Inferior parietal cortex (tissue), 1 donor: ENCODE results near the gene HINT3.
"Not testable (repeated sequence)": the region's sequence is repeated elsewhere in the genome, so short reads cannot be mapped to it uniquely, and the experiment has no call there.

Experiments
- DNase-seq: peaks from one replicate; pipeline ENCODE4 v3.0.0-alpha.2; 2016; ENCODE audit errors: extremely low spot score

HINT3 gene

GRCh38 chr6:125939791-125940190 is 16.8 kb upstream of the HINT3 start:
- no peak for DNase-seq

DNA sequence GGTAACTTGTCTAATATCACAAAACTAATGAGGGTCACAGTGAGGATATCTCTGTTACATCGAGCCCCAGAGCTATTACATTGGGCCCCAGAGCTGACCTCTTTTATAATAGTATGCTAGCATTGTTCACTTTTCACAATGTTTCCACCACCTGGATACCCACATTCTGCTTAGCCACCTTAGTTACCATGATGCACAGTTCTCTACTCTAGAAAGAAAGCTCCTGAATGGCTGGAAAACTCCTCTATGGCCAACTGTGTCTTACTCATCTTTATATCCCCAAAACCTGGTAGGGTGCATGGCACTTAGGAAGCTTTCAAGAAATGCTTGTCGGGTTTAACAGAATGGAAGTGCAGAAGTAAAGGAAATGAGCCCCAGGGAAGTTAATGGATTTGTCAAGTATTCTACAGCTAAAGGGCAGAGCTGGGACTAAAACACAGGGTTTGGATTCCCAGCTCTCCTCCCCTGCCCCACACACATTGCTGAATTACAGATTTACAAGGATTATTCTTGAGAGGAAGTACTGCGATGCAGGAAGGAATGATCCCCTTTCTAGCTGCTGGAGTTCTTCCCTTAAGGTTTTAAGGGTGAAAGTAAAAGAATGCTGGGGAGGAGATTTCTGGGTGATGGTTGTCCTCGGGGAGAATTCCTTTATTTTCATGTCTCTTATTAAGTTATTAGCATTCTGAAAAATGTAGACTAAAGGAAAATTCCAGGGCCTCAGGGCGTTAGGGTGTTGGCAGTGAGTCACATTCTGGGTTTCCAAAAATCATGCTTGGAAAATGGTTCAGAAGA is 16.1 kb upstream of the HINT3 start:
- no peak for DNase-seq

GRCh38 chr6:125942672-125943527 is 13.7 kb upstream of the HINT3 start:
- DNase-seq = no peak

GRCh38 chr6:125943528-125944433 is 12.8 kb upstream of the HINT3 start:
- no peak for DNase-seq

DNA sequence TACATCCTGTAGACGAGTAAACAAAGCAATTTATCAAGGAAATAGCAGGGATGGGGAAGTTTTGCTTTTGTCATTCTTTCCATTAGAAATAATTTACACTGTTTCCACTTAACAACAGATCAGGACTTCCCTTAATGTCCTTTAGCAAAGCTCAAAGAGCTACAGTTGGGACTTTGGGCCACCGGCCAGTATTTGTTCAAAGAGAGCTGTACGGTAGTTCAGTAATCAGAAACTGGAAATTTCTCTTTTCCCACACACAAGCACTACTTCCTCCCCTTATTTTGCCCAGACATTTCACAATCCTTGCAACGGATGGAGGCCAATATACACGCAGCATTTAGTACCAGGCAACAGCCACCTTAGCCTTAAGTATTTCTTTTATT is 12.1 kb upstream of the HINT3 start:
- DNase-seq = peak; percentile 63

- no peak for DNase-seq
These were observed 11.7 kb upstream of the HINT3 start for GRCh38 chr6:125944896-125945295.

- DNase-seq = no peak
These were observed 11.0 kb upstream of the HINT3 start for GRCh38 chr6:125945378-125946141.

- DNase-seq = no peak
These were observed 9.0 kb upstream of the HINT3 start for GRCh38 chr6:125947615-125948014.

- DNase-seq = no peak
These were observed 8.1 kb upstream of the HINT3 start for GRCh38 chr6:125948455-125948854.

- DNase-seq = no peak
These were observed 7.5 kb upstream of the HINT3 start for GRCh38 chr6:125949069-125949468.

GRCh38 chr6:125950293-125950692 is 6.3 kb upstream of the HINT3 start:
- no peak for DNase-seq

DNA sequence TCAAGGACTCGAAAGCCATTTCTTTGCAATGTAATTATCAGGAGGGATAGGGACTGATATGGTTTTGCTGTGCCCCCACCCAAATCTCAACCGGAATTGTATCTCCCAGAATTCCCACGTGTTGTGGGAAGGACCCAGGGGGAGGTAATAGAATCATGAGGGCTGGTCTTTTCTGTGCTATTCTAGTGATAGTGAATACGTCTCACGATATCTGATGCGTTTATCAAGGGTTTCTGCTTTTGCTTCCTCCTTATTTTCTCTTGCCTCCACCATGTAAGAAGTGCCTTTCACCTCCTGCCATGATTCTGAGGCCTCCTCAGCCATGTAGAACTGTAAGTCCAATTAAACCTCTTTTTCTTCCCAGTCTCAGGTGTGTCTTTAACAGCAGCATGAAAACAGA is 5.9 kb upstream of the HINT3 start:
- DNase-seq = not testable (repeated sequence)

DNA sequence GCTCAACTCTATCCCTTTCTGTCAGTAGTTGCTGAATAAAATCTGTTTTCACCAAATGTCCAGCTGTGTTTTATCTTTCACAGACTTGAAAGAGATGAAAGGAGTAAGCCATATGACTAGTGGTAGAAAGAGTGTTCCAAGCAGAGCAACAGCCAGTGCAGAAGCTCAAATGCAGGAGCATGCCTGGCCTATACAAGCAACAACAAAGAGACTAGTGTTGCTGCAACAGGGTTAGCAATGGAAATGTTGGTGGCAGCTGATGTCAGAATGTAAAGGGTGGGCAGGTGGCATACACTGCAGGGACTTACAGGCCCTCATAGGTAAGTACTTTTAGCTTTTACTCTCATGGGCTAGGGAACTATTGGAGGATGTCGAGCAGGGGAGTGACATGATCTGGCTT is 5.2 kb upstream of the HINT3 start:
- DNase-seq = no peak

GRCh38 chr6:125952764-125953501 is 3.6 kb upstream of the HINT3 start:
- no peak for DNase-seq

GRCh38 chr6:125953502-125953875 is 3.1 kb upstream of the HINT3 start:
- no peak for DNase-seq

DNA sequence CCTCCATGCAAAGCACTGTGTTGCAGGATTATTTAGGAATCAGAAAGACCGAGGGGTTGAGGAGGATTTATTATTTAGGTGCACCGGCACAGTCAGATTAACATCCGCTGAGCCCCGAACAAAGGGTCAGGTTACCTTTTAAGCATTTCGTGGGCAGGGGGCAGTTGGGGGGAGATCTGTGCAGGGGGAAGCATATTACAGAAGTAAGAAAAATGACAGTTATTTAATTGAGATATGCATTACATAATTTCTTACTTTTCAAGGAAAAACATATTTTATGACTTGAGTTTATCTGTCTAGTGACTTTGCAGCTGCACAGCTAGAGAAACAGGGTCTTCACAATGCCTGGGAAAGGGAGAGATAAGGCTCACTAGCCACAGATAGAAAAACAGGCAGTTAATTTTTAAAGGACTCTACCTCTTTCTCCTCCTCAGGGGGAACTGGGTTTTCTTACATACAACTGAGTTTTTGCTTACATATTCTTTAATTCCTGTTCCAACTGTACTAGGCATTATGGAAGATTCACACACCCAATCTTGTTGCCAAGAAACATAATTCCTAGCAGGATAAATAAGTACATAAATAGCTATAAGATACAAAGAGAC is 1.7 kb upstream of the HINT3 start:
- DNase-seq = no peak

- no peak for DNase-seq
These were observed 597 bp upstream of the HINT3 start for GRCh38 chr6:125955973-125956372.

DNA sequence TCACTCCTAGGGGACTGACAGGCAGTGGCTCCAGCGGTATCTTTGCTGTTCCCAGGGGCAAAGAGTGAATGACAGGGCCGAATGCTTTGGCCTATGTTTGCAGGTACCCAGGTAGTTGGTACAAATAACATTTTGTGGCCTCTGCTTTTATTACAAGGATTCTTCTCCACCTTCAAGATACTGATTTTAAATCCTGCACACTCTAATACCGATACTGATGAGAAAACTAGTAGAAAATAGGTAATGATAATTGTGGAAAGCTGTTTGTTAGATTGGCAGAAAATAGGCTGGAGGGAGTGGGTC is 772 bp downstream of the HINT3 start:
- DNase-seq = no peak

GRCh38 chr6:125957845-125958244 is 1.3 kb downstream of the HINT3 start:
- peak; percentile 80 for DNase-seq

DNA sequence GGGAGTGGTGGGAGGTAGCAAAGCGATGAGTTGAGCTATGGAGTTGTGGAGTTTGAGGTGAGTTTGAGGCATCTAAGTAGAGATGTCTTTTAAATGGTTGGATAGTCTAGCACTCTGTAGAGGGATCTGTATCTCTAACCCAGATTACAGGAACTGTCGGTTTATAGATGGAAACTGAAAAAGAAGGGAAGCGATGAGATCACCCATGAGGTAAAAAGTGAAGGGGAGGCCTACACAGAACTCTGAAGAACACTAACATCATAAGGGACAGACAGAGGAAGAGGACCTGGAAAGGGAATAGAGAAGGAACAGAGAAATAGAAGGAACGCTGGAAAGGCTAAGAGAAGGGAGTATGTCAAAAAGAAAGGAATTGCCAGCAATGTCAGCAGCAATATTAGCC is 2.5 kb downstream of the HINT3 start:
- no peak for DNase-seq
